Ishikawa (cell line): ENCODE results near the gene MRPS22.

ENCODE experiments used
- FOXM1 ChIP-seq: IDR thresholded peaks from 2 replicates; pipeline ENCODE4 v1.6.1; 2012; ENCODE audit warnings: low read depth, borderline replicate concordance
- RAD21 ChIP-seq: IDR thresholded peaks from 2 replicates; pipeline ENCODE4 v1.6.1; 2012; ENCODE audit warnings: low read depth
- TF ChIP-seq, protein P1 (sequence below): IDR thresholded peaks from 2 replicates; pipeline ENCODE4 v1.6.1; 2012

DNA sequence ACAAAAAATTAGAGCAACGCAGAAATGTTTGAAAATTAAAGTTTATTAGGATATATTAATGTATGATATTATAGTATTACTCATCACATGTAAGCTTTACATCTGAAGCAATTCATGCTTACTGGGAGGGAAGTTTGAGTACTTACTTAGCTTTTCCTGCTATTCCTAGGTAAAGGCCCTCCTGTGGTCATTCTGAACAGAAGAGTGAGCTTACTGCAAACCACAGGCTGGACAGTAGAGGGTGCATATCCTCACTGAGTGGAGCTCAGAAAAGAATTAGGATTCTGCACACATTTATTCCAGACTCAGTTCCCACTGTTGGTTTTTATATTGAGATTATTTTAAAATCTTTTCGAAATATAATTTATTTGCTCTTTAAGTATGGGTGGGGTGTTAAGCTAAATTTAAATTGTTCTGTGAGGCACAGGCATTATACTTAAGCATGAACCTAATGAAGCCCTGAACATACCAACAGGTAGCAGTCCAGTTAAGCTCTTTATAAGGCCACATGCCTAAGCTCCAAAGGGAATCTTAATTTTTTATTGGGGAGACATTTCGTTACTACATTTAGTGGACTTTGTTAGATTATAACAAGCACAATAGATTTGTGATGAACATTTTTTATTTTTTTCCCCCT lies 10.2 kb downstream of the MRPS22 start:
- TF ChIP-seq, protein P1, sequence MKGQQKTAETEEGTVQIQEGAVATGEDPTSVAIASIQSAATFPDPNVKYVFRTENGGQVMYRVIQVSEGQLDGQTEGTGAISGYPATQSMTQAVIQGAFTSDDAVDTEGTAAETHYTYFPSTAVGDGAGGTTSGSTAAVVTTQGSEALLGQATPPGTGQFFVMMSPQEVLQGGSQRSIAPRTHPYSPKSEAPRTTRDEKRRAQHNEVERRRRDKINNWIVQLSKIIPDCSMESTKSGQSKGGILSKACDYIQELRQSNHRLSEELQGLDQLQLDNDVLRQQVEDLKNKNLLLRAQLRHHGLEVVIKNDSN: no peak
- TF ChIP-seq FOXM1: no peak
- TF ChIP-seq RAD21: peak; percentile 48
